Panc1 (cell line): ENCODE results near the gene ADGRG3. TPM values are rescaled to one million over a fixed set of nuclear protein-coding genes. Genes with fewer than 3 reads are reported as not detected.
"Not testable (repeated sequence)": the region's sequence is repeated elsewhere in the genome, so short reads cannot be mapped to it uniquely, and the experiment has no call there.

Experiments used
- ATAC-seq: fragments of 200-7000 bp; cut with Tn5 transposase; 2 replicates; pipeline ENCODE4 v1.9.1; 2020; ENCODE audit warnings: mild to moderate bottlenecking, moderate library complexity
- BruUV-seq: library from RNA; stranded (reverse); fragments of 400-500 nt; replicated peaks from 2 replicates; lab custom pipeline; 2021; lab: Mats Ljungman, UMichigan
- CTCF ChIA-PET: fragments of 300-600 bp; sonication (Branson Sonifier 250); formaldehyde crosslinking; loops from one replicate; lab custom pipeline; 2022; ENCODE audit warnings: antibody characterized with exemption; lab: Charles Lee
- POLR2A ChIA-PET: fragments of 300-600 bp; sonication (Branson Sonifier 250); formaldehyde crosslinking; loops from one replicate; lab custom pipeline; 2022; ENCODE audit warnings: antibody characterized with exemption; lab: Charles Lee
- DNase-seq: peaks from one replicate; pipeline ENCODE4 v3.0.0-alpha.2; 2010; ENCODE audit warnings: low read depth, low spot score
- H3K27ac ChIP-seq: 2 replicates; pipeline ENCODE4 v1.5.1; 2011; ENCODE audit warnings: mild to moderate bottlenecking, low read length, inconsistent platforms
- H3K27me3 ChIP-seq: fragments of 200-500 bp; sonication (Bioruptor generic); 2 replicates; pipeline ENCODE4 v1.6.0; 2014; ENCODE audit warnings: low read length, inconsistent platforms; ENCODE audit not compliant: control insufficient read depth, insufficient read depth
- H3K36me3 ChIP-seq: fragments of 200-500 bp; sonication (Bioruptor generic); 2 replicates; pipeline ENCODE4 v1.5.1; 2014; ENCODE audit warnings: inconsistent platforms, mild to moderate bottlenecking, low read length, moderate library complexity; ENCODE audit not compliant: control insufficient read depth, insufficient read depth
- H3K4me1 ChIP-seq: 2 replicates; pipeline ENCODE4 v1.5.1; 2011; ENCODE audit warnings: inconsistent platforms, mild to moderate bottlenecking, low read length, moderate library complexity; ENCODE audit not compliant: control insufficient read depth, insufficient read depth
- H3K4me3 ChIP-seq, 2 experiments: 2 replicates each; pipeline ENCODE4 v1.5.1; 2011 to 2012; ENCODE audit warnings: low read depth in 2 of 2, low read length in 2 of 2, mild to moderate bottlenecking in 2 of 2, inconsistent platforms in 1 of 2, moderate library complexity in 1 of 2
- H3K9me3 ChIP-seq: fragments of 200-500 bp; sonication (Bioruptor generic); 2 replicates; pipeline ENCODE4 v1.5.1; 2014; ENCODE audit warnings: low read depth, mild to moderate bottlenecking, inconsistent platforms, low read length, moderate library complexity; ENCODE audit not compliant: control insufficient read depth, insufficient read depth
- CTCF ChIP-seq: fragments of 450-650 bp; IDR thresholded peaks from 2 replicates; pipeline ENCODE4 v1.5.1; 2017; ENCODE audit warnings: mild to moderate bottlenecking
- POLR2AphosphoS5 ChIP-seq: IDR thresholded peaks from 2 replicates; pipeline ENCODE4 v1.6.1; 2012; ENCODE audit warnings: mild to moderate bottlenecking, low read depth, low read length, moderate library complexity
- REST ChIP-seq, 2 experiments: IDR thresholded peaks; 2 replicates each; pipeline ENCODE4 v1.6.1; 2011 to 2012; ENCODE audit warnings: low read depth in 2 of 2, control low read depth in 1 of 2, low read length in 1 of 2, mild to moderate bottlenecking in 1 of 2, moderate library complexity in 1 of 2; ENCODE audit not compliant: insufficient read depth in 1 of 2
- SIN3A ChIP-seq: IDR thresholded peaks from 2 replicates; pipeline ENCODE4 v1.6.1; 2012; ENCODE audit warnings: low read depth, mild to moderate bottlenecking, low read length, moderate library complexity, borderline replicate concordance; ENCODE audit not compliant: insufficient read depth
- TCF7L2 ChIP-seq: IDR thresholded peaks from 2 replicates; pipeline ENCODE4 v1.6.1; 2011; ENCODE audit warnings: mild to moderate bottlenecking, low read depth, low read length, inconsistent platforms
- in situ Hi-C: cut with HindIII; loops from 2 replicates; pipeline ENCODE4 v1.10.0; 2016; ENCODE audit warnings: low sequenced_read_pairs, low pct_unique_long_range_greater_than_20kb
- intact Hi-C: fragments of 100-400 bp; cut with micrococcal nuclease; formaldehyde crosslinking; loops from one replicate; pipeline ENCODE4 v1.10.0; 2022; ENCODE audit not compliant: unreplicated experiment
- total RNA-seq: library from RNA; stranded (reverse); gene quantifications from one replicate; pipeline ENCODE4 v1.2.1, GENCODE V29; 2021; ENCODE audit not compliant: unreplicated experiment

The ADGRG3 gene
- total RNA-seq, 1 experiment from 2014 or later: not detected

GRCh38 chr16:57670196-57670595 is 2.1 kb downstream of the ADGRG3 start:
- in situ Hi-C loops: no loop called here
- no peak for ATAC-seq

GRCh38 chr16:57671451-57671850 is 3.3 kb downstream of the ADGRG3 start:
- DNase-seq, H3K27me3 ChIP-seq, in situ Hi-C loops, BruUV-seq, ATAC-seq, intact Hi-C loops, H3K27ac ChIP-seq, H3K4me3 ChIP-seq, H3K36me3 ChIP-seq, H3K9me3 ChIP-seq, CTCF ChIA-PET, H3K4me1 ChIP-seq: not testable (repeated sequence)
- POLR2A ChIA-PET: interaction anchor here (0.6 kb wide), 1 partner anchor 19 kb away, joined by 5 read pairs; no protein-coding TSS in a partner anchor

More at GRCh38 chr16:57670196-57670595, 2.1 kb downstream of the ADGRG3 start:
- ChIA-PET POLR2A (no interaction called here), CTCF (no interaction called here)
- intact Hi-C loops: no loop called here
- no TSS peak for BruUV-seq
- no peak for TF ChIP-seq POLR2AphosphoS5
- no peak for TF ChIP-seq SIN3A
- TF ChIP-seq CTCF: no peak
- TF ChIP-seq TCF7L2: no peak
- no peak for TF ChIP-seq REST (IDR thresholded peaks at IDR 0.05; ENCODE audit: insufficient read depth in 1 of 2, low read depth in 2 of 2, low read length in 1 of 2)
- no peaks in the 10 kb centered on the region for H3K27me3 ChIP-seq
- no peak for DNase-seq
- H3K4me3 ChIP-seq: no peak overlapping the region
- H3K27ac ChIP-seq: no peak overlapping the region
- no peaks in the 10 kb centered on the region for H3K36me3 ChIP-seq
- H3K4me1 ChIP-seq: no peaks in the 10 kb centered on the region
- H3K9me3 ChIP-seq: no peaks in the 10 kb centered on the region

GRCh38 chr16:57672416-57672815 is 4.3 kb downstream of the ADGRG3 start:
- ChIA-PET CTCF (interaction anchor here (0.6 kb wide), 2 partner anchors 47 to 92 kb away, joined by 3 to 6 read pairs; no protein-coding TSS in a partner anchor), POLR2A (no interaction called here)
- DNase-seq: no peak
- no peaks in the 10 kb centered on the region for H3K36me3 ChIP-seq
- ATAC-seq: no peak
- no peaks in the 10 kb centered on the region for H3K9me3 ChIP-seq
- no TSS peak for BruUV-seq
- H3K4me3 ChIP-seq: no peak overlapping the region
- peaks cover 5% of the 10 kb centered on the region for H3K4me1 ChIP-seq
- TF ChIP-seq CTCF: no peak
- no peak for TF ChIP-seq REST (IDR thresholded peaks at IDR 0.05; ENCODE audit: insufficient read depth in 1 of 2, low read depth in 2 of 2, low read length in 1 of 2)
- no peak for TF ChIP-seq POLR2AphosphoS5
- TF ChIP-seq SIN3A: no peak
- in situ Hi-C loops (no loop called here), intact Hi-C loops (no loop called here)
- H3K27me3 ChIP-seq: no peaks in the 10 kb centered on the region
- H3K27ac ChIP-seq: no peak overlapping the region
